Measurements from ENCODE around the gene FAM81B. TPM values are rescaled to one million over a fixed set of nuclear protein-coding genes. Genes with fewer than 3 reads are reported as not detected.
"Not testable (repeated sequence)": the region's sequence is repeated elsewhere in the genome, so short reads cannot be mapped to it uniquely, and the experiment has no call there.

The FAM81B gene
- not detected in 2 replicates for total RNA-seq

GRCh38 chr5:95390812-95391492, at the start of gene FAM81B:
TSS of gene FAM81B (plus strand) at chr5:95391366. CDS start at chr5:95391390, 24 bp downstream.
- ChIA-PET POLR2A (no interaction called here), CTCF (no interaction called here)
- DNase-seq (no peak), ATAC-seq (ENCODE audit: low read depth) (no peak)
- peaks cover 2% of the 10 kb centered on the region for H3K27me3 Mint-ChIP-seq
- peaks cover 6% of the 10 kb centered on the region for H3K9me3 Mint-ChIP-seq
- no peaks in the 10 kb centered on the region for H3K4me1 Mint-ChIP-seq
- no peak for TF ChIP-seq CTCF (IDR thresholded peaks at IDR 0.05)
- no peaks in the 10 kb centered on the region for H3K36me3 Mint-ChIP-seq (ENCODE audit: low read depth)
- intact Hi-C loops (cut with micrococcal nuclease) = no loop called here
- no peak within 1 kb of the TSS for H3K27ac Mint-ChIP-seq
- H3K4me3 Mint-ChIP-seq = no peak within 1 kb of the TSS

- H3K4me1 Mint-ChIP-seq; POLR2A ChIA-PET; CTCF ChIA-PET; H3K4me3 Mint-ChIP-seq; H3K27me3 Mint-ChIP-seq; ATAC-seq (ENCODE audit: low read depth); DNase-seq; intact Hi-C loops (cut with micrococcal nuclease); H3K9me3 Mint-ChIP-seq; H3K36me3 Mint-ChIP-seq (ENCODE audit: low read depth); H3K27ac Mint-ChIP-seq: not testable (repeated sequence)
Observed at GRCh38 chr5:95341444-95341843, 49.7 kb upstream of the FAM81B start.

- ATAC-seq (ENCODE audit: low read depth) = no peak
- Mint-ChIP-seq H3K4me1 (no peaks in the 10 kb centered on the region), H3K27me3 (peaks cover 2% of the 10 kb centered on the region), H3K27ac (no peak overlapping the region), H3K4me3 (no peak overlapping the region), H3K9me3 (peaks cover 3% of the 10 kb centered on the region), H3K36me3 (ENCODE audit: low read depth) (no peaks in the 10 kb centered on the region)
- intact Hi-C loops (cut with micrococcal nuclease) = no loop called here
- DNase-seq = no peak
- TF ChIP-seq CTCF (IDR thresholded peaks at IDR 0.05) = no peak
- CTCF ChIA-PET = no interaction called here
- POLR2A ChIA-PET = no interaction called here
Observed at GRCh38 chr5:95347506-95348120, 43.6 kb upstream of the FAM81B start.

GRCh38 chr5:95350631-95351030, 40.5 kb upstream of the FAM81B start:
- Mint-ChIP-seq H3K27ac (no peak overlapping the region), H3K4me3 (no peak overlapping the region), H3K27me3 (peaks cover 2% of the 10 kb centered on the region), H3K4me1 (no peaks in the 10 kb centered on the region), H3K36me3 (ENCODE audit: low read depth) (no peaks in the 10 kb centered on the region), H3K9me3 (peaks cover 3% of the 10 kb centered on the region)
- no peak for TF ChIP-seq CTCF (IDR thresholded peaks at IDR 0.05)
- intact Hi-C loops (cut with micrococcal nuclease) = no loop called here
- POLR2A ChIA-PET = no interaction called here
- ATAC-seq (ENCODE audit: low read depth) (no peak), DNase-seq (no peak)
- CTCF ChIA-PET = no interaction called here

GRCh38 chr5:95352691-95353090, 38.5 kb upstream of the FAM81B start:
- no peaks in the 10 kb centered on the region for H3K27me3 Mint-ChIP-seq
- ATAC-seq (ENCODE audit: low read depth) = no peak

More at GRCh38 chr5:95352691-95353090, 38.5 kb upstream of the FAM81B start:
- no peak for DNase-seq
- Mint-ChIP-seq H3K4me3 (no peak overlapping the region), H3K9me3 (peaks cover 3% of the 10 kb centered on the region), H3K4me1 (no peaks in the 10 kb centered on the region), H3K36me3 (ENCODE audit: low read depth) (no peaks in the 10 kb centered on the region), H3K27ac (no peak overlapping the region)
- POLR2A ChIA-PET = no interaction called here
- TF ChIP-seq CTCF (IDR thresholded peaks at IDR 0.05) = no peak
- CTCF ChIA-PET = no interaction called here
- intact Hi-C loops (cut with micrococcal nuclease) = no loop called here
